Measurements from ENCODE around the gene PRKAG2. TPM values are rescaled to one million over a fixed set of nuclear protein-coding genes. Genes with fewer than 3 reads are reported as not detected.

Gene PRKAG2
- total and polyA plus RNA-seq, 2 of the 8 experiments (the other 6 are each of a cell fraction or from before 2014, with no cell fraction given) = 7.5 to 18.1 TPM

DNA sequence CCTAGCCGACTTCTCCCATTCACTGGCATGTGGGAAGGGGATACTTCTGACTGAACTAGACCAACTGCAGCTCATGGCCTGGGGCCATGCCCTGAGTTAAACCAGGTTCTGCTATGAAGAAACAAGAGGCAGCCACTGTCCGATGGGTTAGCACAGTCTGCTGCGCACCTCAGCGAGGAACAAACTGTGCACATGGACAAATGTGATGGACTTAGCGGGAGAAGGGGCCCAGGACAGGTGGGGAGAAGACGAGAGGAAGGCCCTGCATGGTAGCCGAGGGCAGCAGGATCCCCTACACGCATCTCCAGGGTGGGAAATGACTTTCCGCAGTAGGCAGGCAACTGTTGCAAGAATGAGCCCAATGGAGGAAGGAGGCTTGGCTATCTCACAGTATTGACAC is 115.0 kb downstream of the PRKAG2 start (continued):
- TF ChIP-seq CHD7 (IDR thresholded peaks at IDR 0.05; ENCODE audit: insufficient replicate concordance, low read length) (no peak), CBX5 (IDR thresholded peaks at IDR 0.05; ENCODE audit: low read depth, low read length) (no peak), MAX (IDR thresholded peaks at IDR 0.05) (no peak), CTBP2 (IDR thresholded peaks at IDR 0.05; ENCODE audit: borderline replicate concordance, insufficient read depth, insufficient read length, low read length) (no peak), RAD21 (IDR thresholded peaks at IDR 0.05 in 1 of 2, conservative IDR thresholded peaks at IDR 0.05 in 1 of 2; ENCODE audit: low read depth in 2 of 2, low read length in 2 of 2) (no peak), SIN3A (conservative IDR thresholded peaks at IDR 0.05 in 1 of 2, IDR thresholded peaks at IDR 0.05 in 1 of 2; ENCODE audit: low read depth in 1 of 2, low read length in 2 of 2) (no peak), KDM1A (IDR thresholded peaks at IDR 0.05; ENCODE audit: borderline replicate concordance, low read length) (no peak), SAP30 (IDR thresholded peaks at IDR 0.05; ENCODE audit: insufficient read depth, insufficient replicate concordance, low read length) (no peak)

All from H1 (cell line).